ENCODE results near the gene HASPIN. TPM values are rescaled to one million over a fixed set of nuclear protein-coding genes. Genes with fewer than 3 reads are reported as not detected.
"Not testable (repeated sequence)": the region's sequence is repeated elsewhere in the genome, so short reads cannot be mapped to it uniquely, and the experiment has no call there.

HASPIN gene
- total RNA-seq, 2 donors from 2014 or later, result 0.41 TPM; not detected in 1

- no peak for TF ChIP-seq CTCF (IDR thresholded peaks at IDR 0.05)
- no peaks in the 10 kb centered on the region for H3K36me3 ChIP-seq
- no peaks in the 10 kb centered on the region for H3K27me3 ChIP-seq (replicated peaks; ENCODE audit: insufficient read depth)
- no peaks in the 10 kb centered on the region for H3K9me3 ChIP-seq
- no peak for ATAC-seq (ENCODE audit: insufficient number of reproducible peaks, low FRiP score, low read depth)
- H3K4me1 ChIP-seq (ENCODE audit: control insufficient read depth in 1 of 2, low read depth in 2 of 2), result no peaks in the 10 kb centered on the region
- H3K27ac ChIP-seq, result no peak overlapping the region
- no peak for DNase-seq (ENCODE audit: low spot score)
- no peak overlapping the region for H3K4me3 ChIP-seq
Observed at GRCh38 chr17:3704931-3705717, 18.6 kb upstream of the HASPIN start.

DNA sequence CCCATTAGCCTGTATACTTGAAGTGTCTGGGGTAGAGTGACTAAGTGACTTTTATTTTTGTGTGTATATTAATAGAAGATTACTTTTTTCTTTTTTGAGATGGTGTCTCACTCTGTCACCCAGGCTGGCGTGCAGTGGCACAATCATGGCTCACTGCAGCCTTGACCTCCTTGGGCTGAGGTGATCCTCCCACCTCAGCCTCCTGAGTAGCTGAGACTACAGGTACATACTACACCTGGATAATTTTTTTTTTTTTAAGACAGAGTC is 18.1 kb upstream of the HASPIN start:
- not testable (repeated sequence) for H3K4me3 ChIP-seq; H3K27ac ChIP-seq; DNase-seq (ENCODE audit: low spot score); ATAC-seq (ENCODE audit: insufficient number of reproducible peaks, low FRiP score, low read depth); H3K36me3 ChIP-seq; H3K27me3 ChIP-seq (replicated peaks; ENCODE audit: insufficient read depth); H3K9me3 ChIP-seq; H3K4me1 ChIP-seq (ENCODE audit: control insufficient read depth in 1 of 2, low read depth in 2 of 2)

DNA sequence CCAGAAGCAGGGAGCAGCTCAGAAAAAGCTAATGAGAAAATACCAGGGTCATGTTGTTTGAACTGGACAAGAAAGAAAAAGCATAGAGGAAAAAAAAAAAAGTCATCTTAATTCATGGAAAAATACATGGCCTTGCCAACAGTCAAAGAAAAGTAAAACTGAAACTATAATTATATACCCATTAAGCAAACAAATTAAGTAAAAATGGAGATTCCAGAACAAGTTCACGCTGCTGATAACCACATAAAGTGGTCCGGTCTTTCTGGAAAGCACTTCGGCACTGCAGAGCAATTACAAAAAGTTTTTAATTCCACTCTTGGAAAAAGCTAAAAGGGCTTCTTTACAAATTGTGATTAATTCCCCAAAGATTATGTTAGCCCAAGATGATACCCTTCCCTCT is 15.3 kb upstream of the HASPIN start:
- H3K27me3 ChIP-seq (replicated peaks; ENCODE audit: insufficient read depth), result no peaks in the 10 kb centered on the region
- ATAC-seq (ENCODE audit: insufficient number of reproducible peaks, low FRiP score, low read depth) (no peak), DNase-seq (ENCODE audit: low spot score) (no peak)
- peaks cover 0 to 3% of the 10 kb centered on the region in 2 donors for H3K4me1 ChIP-seq (ENCODE audit: control insufficient read depth in 1 of 2, low read depth in 2 of 2)
- H3K4me3 ChIP-seq, result no peak overlapping the region
- TF ChIP-seq CTCF (IDR thresholded peaks at IDR 0.05), result no peak
- H3K36me3 ChIP-seq, result peaks cover 5% of the 10 kb centered on the region
- H3K9me3 ChIP-seq, result no peaks in the 10 kb centered on the region
- H3K27ac ChIP-seq, result no peak overlapping the region

DNA sequence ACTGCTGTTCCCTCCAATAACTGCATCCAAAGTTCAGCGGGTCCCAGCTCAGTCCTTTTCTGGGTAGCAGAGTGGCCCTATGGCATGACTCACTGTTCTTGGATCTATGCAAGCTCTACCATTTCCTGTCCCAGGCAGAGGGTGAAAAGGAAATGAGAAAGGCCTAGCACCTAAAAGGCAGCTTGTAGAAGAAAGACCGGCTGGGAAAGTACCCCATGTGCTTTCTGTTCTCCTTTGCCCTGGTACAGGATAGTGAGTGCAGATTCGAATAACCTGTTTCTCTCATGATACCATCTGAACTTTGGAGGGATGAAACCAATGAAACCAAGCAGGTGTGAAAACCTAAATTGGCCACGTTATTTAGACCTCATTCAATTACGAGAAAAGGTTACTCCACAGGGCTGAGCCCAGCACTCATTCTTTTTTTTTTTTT is 12.7 kb upstream of the HASPIN start:
- TF ChIP-seq CTCF (IDR thresholded peaks at IDR 0.05), result no peak
- H3K4me1 ChIP-seq (ENCODE audit: control insufficient read depth in 1 of 2, low read depth in 2 of 2), result peaks cover 0 to 3% of the 10 kb centered on the region in 2 donors
- no peaks in the 10 kb centered on the region for H3K9me3 ChIP-seq
- no peak for ATAC-seq (ENCODE audit: insufficient number of reproducible peaks, low FRiP score, low read depth)
- no peak for DNase-seq (ENCODE audit: low spot score)
- no peak overlapping the region for H3K27ac ChIP-seq
- no peaks in the 10 kb centered on the region for H3K27me3 ChIP-seq (replicated peaks; ENCODE audit: insufficient read depth)
- H3K36me3 ChIP-seq, result peaks cover 16% of the 10 kb centered on the region
- H3K4me3 ChIP-seq, result no peak overlapping the region

GRCh38 chr17:3712811-3713463 is 10.8 kb upstream of the HASPIN start:
- no peak for TF ChIP-seq CTCF (IDR thresholded peaks at IDR 0.05)
- no peak overlapping the region for H3K27ac ChIP-seq
- DNase-seq (ENCODE audit: low spot score), result no peak
- no peaks in the 10 kb centered on the region for H3K9me3 ChIP-seq
- H3K4me3 ChIP-seq, result no peak overlapping the region
- ATAC-seq (ENCODE audit: insufficient number of reproducible peaks, low FRiP score, low read depth), result no peak
- peaks cover 24% of the 10 kb centered on the region for H3K36me3 ChIP-seq
- H3K4me1 ChIP-seq (ENCODE audit: control insufficient read depth in 1 of 2, low read depth in 2 of 2), result peaks cover 0 to 3% of the 10 kb centered on the region in 2 donors
- H3K27me3 ChIP-seq (replicated peaks; ENCODE audit: insufficient read depth), result no peaks in the 10 kb centered on the region
